Suppressor macrophage treated with lipopolysaccharide for 4 hours (primary cell): ENCODE data around the gene TCF7L2.

Experiments used
- DNase-seq: peaks from one replicate; pipeline ENCODE4 v3.0.0-alpha.2; 2020

TCF7L2 gene

DNA sequence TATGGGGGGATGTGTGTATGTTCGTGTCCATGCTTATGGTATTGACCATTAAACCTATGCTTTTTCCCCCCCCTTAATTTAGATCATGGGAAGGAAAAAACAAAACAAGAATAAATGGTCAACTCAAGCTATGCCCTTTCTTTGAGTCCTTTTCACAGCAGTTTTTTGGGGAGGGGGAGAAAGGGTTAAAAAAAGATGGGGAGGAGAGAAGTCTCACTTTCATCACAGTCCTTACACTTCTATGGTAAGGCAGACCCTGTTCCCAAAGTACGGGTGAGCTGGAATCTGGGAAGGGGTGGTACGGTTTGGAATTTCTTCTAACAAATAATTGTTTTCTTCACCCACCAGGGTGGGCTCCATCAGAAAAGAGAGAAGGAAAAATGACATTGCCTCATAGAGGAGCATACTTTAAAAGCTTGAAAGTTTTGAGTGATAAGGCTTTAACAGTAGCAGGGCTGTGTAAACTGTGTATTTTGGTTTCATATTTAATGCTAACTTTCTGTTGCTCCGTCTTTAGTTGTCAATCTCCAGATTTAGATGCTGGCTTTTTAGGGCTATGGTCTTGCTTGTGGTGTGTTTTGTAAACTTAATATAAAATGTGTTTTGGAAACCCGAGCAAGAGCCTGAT lies 180.1 kb downstream of the TCF7L2 start:
- DNase-seq, result no peak

DNA sequence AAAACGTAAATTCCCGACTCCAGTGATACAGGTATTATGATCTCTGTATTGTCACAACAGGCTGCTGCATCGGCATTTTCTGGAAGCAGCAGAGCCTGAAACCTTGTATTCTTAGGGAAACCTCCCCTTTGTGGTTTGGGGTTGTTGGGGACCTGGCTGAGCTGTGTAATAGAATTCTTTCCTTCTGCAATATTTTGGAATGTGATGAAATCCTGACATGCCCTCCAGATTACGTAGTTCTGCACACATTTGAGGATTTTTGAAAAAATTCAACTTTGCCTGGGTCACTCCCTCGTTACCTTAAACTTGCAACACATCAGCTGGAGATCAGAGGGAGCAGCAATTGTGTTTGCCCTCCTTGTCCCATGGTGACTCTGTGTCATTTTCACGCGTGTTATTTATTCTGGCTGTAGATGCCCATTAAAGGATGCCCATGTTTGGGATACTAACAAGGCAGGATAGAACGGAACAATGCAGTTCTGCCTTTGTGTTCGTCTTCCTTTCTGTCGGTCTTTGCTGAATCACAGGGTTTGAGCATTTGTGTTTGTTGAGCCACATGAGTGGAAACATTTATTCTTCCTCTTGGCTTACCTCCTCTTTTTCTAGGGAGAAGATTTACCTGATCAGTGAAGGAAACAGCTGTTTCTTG lies 181.7 kb downstream of the TCF7L2 start:
- no peak for DNase-seq

DNA sequence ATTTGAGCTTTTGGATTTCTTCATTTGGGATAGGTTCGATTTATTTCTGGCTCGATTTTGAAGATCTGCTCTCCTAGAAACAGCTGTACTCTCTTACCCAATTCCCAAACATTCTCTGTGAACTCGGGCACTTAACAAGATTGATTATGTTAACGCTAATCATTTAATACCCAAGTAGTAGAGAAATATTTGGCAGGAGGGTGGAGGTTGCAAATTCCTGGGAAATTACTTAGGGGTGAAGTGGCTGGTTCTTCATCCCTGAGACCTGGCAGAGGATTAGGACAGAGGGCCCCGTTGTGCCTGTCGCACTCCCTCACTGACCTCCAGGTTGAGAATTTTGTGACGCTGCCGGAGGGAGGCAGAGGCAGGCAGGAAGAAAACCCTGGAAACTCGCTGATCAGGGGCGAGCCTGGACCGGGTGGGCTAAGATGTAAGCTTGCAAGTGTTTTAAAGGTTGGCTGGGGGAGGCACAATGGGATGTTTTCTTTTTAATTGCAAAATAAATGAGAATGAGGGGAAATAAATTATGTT lies 182.6 kb downstream of the TCF7L2 start:
- no peak for DNase-seq

DNA sequence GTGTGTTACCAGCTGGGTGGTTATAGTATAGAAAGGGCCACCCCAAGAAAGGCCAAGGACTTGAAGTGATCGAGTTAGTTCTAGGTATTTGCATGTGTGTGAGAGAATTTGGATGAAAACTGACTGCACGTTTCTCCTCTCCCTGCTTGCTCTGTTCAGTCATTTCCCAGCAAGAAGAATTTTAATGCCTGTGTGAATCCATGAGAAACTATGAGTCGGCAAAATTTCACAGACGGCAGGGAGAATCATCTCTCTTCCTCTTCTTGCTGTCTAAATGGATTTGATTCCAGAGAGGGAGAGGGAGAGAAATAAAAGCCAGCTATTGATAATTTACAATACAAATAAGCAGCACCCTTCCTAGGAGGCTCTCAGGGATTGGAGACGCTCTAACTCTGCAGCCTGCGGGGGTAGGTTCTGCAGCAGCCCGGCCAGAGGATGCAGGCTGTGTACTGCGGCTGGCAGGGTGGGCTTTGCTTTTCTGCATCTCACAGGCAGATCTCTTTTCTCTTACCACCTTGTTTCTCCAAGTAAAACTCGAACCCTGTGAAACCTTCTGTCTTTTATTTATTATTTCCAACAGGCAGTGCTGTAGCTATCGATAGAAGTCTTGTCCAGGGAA lies 183.6 kb downstream of the TCF7L2 start:
- DNase-seq, result peak; percentile 32

DNA sequence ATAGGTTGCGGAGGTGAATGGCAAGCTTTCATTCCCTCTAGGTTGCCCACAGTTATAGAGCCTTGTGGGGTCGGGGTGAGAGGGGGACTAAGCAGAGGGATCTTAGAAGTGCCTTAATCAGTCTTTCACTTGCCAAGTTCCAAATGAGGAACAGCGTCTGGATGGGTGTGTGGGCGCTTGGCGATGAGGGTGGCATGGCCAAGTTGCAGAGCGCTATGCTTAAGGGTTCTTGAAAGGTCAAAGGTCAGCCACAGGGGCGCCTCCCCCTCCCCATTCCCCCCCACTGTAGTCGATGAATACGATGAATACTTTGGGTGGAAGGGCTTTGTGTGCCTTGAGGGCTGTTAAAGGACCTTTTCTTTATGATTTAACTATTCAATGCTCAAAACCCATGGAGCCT lies 185.0 kb downstream of the TCF7L2 start:
- DNase-seq, result no peak

DNA sequence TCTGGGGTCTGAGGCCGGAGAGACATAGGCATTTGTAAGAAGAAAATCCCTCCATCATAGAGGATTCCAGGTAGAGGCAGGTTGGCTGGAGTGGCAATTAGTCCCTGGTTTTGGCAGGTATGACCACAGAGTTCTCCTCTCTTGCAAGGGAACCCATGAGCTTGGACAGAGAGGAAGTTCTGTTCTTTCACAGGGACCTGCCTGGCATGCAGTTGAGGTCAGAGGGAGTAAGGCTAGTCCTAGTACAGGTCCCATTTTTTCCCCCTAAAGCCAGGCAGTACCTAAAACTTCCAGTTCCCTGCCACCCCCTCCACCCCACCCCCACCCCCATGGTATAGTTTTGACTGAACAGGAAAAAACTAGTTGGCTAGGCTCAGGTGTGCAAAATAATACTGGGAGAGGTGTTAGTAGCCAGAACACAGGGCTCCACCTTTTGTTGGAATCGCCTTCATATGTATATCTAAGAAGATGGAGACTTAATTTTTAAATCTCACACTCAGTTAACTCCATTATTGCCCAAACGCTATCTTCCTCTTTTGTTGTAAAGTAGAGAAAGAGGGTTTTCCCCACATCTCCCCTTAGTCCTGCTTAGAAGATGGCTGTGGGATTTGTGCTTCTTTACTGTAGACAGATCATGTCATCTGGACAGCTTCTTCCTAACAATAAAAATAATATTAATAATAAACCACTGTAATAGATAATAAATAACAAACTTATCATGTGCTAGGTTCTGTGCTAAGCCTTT lies 188.1 kb downstream of the TCF7L2 start:
- peak; percentile 69 for DNase-seq

DNA sequence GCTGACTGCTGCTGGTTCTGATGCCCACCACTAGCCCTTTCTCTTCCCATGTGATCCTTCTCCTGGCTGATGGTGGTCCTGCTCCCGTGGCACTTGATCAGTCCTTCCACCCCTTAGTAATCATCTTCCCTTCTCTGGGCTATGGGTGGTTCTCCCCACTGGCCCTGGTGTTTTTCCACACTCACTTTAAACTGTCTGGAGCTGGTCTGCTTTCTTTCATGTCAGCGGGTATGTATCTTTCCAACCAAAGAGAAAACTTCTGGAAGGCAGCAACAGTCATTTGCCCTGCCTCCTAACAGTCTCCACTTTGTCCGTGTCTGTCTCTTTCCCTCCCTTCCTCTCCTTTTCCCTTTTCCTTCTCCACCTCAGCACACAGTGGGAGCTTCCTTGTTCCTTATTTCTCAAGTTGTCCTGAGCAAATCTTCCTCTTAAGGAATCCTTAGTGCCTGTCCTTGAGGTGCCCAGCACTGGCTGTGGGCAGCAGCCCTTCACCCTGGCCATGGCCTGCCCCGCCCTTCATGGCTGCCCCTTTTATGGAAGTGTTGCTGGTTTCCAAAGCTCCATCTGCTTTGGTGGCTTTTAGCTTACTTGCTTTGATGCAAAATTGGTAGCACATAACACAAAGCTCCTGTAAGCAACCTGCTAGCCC lies 189.0 kb downstream of the TCF7L2 start:
- no peak for DNase-seq

DNA sequence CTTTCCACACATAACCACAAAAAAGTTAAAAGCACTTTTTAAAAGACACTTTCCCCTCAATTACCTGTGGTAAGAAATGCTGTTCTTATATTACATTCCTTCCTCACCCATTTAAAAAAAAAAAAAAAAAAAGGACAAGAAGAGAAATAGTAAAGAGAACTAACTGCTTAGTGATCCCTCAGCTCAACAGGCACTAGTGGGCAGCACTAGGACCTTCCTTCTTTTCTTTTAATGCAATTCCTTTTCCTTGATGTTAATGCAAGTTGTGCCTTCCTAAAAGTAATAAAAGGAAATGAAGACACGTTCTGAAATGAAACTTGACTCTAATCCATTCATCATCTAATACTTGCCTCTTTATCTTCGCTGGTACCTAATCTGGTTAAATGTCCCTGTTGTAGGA lies 189.7 kb downstream of the TCF7L2 start:
- no peak for DNase-seq

DNA sequence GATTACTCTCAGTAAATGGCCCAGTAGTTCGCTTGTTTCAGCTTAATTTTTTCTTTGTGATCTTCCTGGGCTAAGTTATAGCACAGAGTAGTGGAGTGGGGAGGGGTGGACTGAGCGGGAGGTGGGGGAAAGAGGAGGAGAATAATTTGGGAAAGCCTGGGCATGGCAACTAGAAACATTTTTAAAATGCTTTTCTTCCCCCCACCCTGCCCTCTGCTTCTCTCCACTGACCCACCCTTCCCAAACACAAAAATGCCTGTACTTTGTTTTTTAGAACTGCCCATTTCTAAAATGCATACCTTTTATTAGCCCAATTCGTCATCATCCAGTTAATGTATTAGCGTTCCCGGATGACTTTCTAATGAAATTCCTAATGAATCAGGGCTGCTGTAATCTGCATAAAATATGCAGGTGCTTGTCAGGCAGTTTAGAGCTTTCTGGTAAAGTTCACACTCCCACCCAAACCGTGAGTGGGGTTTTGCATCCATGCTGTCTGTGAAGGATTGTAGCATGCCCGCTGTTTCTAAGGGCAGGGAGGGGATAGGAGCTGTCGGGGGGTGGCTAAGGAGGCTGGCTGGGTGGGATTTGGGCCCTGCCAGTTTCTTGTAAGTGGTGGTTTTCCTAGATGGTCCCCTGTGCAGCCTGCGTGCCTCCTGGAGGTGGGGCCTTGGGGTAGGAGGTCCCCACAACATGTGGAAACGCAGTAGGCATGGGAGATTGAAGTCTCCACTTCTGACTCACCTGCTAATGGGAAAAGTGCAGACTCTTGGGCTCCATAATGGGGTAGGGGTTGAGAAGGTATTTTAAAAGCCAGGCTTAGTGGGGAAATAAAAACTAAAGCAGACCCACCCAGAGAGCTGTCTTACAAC lies 190.3 kb downstream of the TCF7L2 start:
- no peak for DNase-seq

DNA sequence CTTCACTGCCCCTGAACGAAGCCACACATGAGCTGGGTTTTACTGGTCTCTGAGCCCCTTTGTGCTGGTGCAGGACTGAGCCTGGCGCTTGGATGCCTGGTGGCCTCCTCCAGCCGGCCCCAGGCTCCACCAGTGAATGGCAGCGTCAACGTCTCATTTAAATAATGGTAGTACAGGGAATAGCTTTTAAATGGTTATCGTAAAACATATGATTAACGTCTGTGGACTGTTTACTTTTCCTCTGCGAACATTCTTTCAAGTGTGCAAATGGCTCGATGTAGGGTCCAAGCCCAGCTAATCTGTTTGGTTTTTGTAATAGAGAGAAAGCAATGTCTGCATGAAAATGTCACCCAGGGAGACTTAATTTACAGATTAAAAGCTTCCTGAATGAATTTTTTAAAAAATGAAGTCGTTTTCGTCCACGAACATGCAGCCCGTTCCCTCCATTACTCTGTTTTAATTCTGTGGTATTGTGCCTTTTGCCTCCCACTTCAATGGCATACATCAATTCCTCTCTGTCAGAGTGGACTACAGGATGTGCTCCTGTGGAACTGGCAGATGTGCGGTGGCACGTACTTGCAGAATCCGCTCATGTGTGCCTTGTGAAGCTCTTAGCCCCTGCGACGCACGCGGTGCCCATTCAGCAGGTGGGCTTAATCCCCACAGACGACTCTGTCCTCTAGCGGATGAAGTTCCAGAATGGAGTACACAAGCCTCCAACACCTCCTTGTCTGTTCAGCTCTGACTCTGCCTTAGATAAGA lies 192.7 kb downstream of the TCF7L2 start:
- DNase-seq, result no peak

DNA sequence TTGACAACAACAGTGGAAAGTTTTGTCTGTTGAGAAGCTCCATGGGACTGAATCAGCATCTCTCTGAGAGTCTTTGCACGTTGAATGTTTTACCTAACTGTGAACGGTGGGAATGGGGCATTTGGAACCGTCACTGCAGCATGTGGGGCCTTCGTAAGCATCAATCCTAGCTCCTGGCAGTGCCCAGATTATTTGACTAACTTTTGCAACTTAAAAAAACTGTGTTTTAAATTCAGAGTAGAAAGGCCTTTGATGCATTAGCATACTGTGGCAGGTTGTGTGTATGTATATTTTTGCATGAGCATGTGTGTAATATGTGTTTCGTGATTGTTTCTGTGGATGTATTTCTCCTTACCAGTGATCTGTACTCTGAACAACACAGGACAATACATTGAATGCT lies 194.5 kb downstream of the TCF7L2 start:
- DNase-seq, result no peak

DNA sequence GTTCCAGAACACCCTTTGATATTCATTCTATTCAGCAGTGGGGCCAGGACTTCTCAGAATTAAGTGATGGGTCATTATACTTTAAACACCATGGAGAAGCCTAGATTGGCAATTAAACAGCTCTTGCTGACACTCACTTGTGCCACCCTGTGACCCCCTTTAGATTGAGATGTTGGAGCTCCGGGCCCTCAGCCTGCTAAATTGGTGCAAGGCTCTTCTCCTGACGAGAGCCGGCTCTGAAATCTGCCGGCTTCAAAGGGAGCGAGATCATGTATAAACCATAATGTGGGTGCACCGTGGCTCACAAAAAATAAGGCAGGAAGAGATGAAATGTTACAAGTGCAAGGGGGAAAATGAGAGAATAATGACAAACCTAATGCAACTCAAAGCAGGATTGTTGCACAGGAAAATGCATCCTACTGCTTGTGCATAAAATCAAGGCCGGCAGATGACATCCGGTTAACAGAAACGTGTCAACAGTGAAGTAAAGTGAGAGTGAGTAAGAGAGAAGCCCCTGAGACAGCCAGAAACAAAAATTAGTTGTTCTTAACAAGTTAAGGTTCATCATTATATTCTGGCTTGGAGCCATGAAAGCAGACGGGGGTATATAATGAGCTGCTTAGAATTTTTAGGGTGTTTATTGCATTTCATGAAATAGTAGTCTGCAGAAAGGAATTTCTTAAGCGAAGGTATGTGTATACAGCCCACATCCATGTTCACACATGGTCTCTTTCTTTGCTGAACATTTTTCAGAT lies 198.2 kb downstream of the TCF7L2 start:
- no peak for DNase-seq

DNA sequence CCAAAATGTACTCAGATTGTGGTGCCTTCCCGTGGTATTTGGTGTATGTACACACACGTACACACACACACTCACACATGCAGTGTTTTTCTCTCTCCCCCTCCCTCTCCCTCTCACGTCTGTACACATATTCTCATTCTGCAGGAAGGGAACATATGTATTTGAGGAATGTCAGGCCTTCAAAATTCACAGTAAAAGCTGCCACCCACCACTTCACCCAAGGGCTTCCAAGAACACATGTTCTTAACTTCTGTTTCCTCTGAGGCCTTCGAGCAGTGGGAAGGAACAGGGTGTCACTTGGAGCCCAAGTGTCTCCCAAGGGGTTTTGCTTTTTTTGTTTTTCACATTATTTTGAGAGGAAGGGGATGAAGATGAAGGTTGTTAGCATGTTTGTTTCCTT lies 198.9 kb downstream of the TCF7L2 start:
- no peak for DNase-seq

DNA sequence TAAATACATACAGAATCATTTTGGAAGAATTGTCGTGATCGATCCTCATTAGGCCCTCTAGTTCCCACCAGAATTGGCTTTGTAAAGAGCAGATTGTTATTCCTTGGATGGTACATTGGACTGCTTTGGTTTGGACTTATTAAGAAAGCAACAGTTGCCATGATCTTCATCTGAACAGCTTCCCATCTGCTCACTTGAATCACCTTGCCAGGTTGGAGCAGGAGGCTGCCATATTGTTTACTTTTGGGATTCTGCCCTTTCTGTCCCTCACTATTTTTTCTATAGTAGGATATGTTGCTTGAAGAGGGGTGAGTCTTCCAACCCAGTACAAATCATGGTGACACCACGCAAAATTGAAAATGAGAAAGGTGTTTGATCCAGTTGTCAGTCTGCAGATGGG lies 199.6 kb downstream of the TCF7L2 start:
- DNase-seq, result no peak

DNA sequence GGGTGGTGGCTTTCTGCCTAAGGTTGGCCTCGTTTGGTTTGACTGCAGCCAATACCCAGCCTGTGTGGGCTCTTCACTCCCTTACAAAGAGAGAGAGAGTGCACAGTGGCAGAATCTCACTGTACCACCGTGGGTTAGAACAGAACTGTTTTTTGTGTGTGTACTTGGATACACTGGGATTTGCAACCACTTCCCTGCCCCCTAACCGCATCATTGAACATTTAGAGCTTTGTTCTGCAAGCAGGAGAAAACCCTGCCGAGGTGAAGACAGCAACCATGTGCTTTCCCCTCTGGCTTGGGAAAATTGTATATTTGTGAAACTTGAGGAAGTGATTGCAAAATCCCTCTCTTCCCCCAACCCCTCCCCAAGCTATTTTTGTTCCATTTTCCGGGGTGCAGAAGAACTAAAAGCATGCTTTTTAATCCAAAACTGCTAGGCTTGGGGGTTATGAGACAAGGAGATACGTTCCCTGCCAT lies 201.2 kb downstream of the TCF7L2 start:
- DNase-seq, result peak; percentile 77

DNA sequence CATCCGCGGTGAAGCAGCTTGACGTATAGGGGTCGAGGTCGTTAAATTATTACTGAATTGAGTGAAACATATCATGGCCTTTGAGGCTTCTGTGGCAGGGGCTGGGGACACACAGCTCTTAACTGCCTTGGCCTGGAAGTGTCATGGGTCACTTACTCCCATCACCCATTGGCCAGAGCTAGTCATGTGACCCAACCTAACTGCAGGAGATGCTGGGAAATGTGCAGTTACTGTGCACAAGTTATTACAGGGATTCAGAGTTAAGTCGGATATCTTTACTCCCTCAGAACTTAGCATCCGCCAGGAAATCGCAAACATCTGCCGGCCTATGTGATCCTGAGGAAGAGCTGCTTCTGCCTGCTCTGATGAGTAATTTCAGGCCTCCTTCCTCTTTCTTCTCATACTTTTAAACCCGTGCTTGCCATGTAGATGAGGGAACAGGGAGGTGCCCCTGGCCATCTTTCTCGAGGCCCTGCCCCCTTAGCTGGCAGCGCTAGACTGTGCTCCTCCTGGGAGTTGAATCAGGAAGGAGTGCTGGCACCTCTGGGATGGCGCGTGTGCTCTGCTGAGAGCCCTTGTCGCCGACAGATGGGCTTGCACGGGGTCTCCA lies 203.6 kb downstream of the TCF7L2 start:
- peak; percentile 78 for DNase-seq

DNA sequence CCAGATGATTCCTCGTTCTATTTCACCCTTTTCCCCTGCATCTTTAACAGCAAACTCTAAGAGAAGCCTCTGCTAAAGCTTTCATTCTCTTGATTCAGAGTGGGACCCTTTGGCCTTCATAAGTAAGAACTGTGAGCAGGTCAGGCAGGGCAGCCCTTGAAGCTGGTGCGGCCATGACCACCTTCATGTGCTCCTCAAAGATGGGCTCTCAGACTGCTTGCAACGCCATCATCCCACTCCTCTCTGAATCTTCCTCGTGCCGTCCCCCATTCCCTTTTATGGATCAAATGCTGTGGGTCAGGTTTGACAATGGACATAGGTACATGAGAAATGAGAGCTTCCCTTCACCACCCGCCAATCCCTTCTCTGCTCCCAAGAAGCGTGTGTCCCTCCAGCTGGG lies 207.4 kb downstream of the TCF7L2 start:
- no peak for DNase-seq

DNA sequence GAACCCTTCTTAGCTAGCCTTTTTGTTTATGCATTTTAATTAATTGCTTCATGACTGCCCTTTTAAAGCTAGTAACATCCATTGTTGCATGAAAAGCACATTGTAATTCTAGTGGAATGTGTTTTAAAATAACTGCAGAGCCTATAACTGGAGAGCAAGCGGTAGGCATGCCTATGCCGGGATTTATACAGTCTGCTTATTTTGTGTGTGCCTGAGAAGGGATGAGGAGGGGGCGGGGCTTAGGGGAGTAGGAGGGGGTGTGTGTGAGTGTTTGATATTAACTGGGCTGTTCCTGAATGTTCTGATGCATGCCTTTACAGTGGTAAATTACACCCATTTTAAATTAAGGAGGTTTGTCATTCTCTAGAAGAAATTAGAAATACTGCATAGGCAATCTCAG lies 208.1 kb downstream of the TCF7L2 start:
- no peak for DNase-seq

DNA sequence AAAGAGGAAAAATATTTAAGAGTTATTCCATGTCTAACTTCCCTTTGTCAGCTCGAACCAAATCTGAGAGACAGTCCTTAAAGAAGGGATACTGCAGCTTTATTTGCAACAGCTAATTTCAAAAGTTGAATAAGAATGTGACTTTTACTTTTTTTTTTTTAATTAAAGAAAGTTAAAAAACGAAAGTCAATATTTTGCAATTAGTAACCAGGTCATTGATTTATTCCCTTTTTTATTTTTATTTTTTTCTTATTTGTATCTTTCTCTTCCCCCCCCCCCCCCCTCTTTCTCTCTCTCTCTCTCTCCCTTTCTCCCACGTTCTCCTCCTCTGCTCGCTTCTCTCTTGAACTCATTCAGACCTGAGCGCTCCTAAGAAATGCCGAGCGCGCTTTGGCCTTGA lies 209.5 kb downstream of the TCF7L2 start:
- DNase-seq, result no peak

DNA sequence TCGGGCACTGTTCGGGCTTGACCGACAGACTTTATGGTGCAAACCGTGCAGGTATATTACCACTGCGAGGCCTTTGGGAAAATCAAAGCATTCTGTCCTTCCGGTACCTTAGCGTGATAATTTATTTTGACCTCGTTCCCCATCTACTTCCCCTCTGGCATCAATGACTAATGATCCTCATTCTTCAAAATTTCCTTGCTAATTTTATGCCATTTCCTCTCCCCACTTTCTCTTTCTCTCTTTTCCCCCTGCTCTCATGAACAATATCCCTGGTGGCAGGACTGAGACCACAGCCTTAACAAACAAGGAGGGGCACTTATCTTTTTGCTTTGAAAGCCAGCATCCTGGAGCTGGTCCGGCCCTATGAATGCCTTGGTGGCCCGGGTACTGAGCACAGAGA lies 210.6 kb downstream of the TCF7L2 start:
- DNase-seq, result no peak
